Common myeloid progenitor, CD34-positive (primary cell): ENCODE measurements around the gene MPP3.

Source experiments
- CTCF ChIA-PET: fragments of 350-600 bp; sonication (Branson Sonifier 250); formaldehyde crosslinking; loops from one replicate; lab custom pipeline; 2021; ENCODE audit warnings: antibody characterized with exemption; lab: Charles Lee
- POLR2A ChIA-PET: fragments of 350-600 bp; sonication (Branson Sonifier 250); formaldehyde crosslinking; loops from one replicate; lab custom pipeline; 2021; ENCODE audit warnings: antibody characterized with exemption; lab: Charles Lee
- DNase-seq, 3 donors: peaks; one replicate each; pipeline versions ENCODE4 v3.0.0 to v3.0.0-alpha.2; 2013
- H3K27ac ChIP-seq, 2 experiments: 1 replicate in 1 of 2; 2 replicates in 1 of 2; pipeline ENCODE4 v1.7.0; 2013; ENCODE audit warnings: inconsistent platforms in 2 of 2, low read length in 2 of 2, mild to moderate bottlenecking in 2 of 2, low read depth in 1 of 2, moderate library complexity in 1 of 2; ENCODE audit not compliant: severe bottlenecking in 2 of 2, insufficient read depth in 1 of 2, poor library complexity in 1 of 2
- H3K27me3 ChIP-seq, 5 experiments: replicated peaks in 2 of 5; 1 replicate in 3 of 5; 2 replicates in 2 of 5; pipeline versions ENCODE4 v1.6.1 to v1.7.0; 2013; ENCODE audit warnings: low read length in 4 of 5, mild to moderate bottlenecking in 2 of 5, moderate library complexity in 2 of 5, inconsistent platforms in 1 of 5; ENCODE audit not compliant: insufficient read depth in 5 of 5, control insufficient read depth in 4 of 5
- H3K36me3 ChIP-seq, 4 experiments: 1 replicate in 2 of 4; 2 replicates in 2 of 4; pipeline versions ENCODE4 v1.6.1 to v1.7.0; 2013; ENCODE audit warnings: low read length in 3 of 4, control low read depth in 1 of 4, mild to moderate bottlenecking in 1 of 4; ENCODE audit not compliant: control insufficient read depth in 4 of 4, insufficient read depth in 4 of 4
- H3K4me1 ChIP-seq, 4 experiments: 1 replicate in 3 of 4; 2 replicates in 1 of 4; pipeline versions ENCODE4 v1.6.1 to v1.7.1; 2013; ENCODE audit warnings: low read length in 3 of 4, mild to moderate bottlenecking in 3 of 4, control low read depth in 1 of 4, inconsistent platforms in 1 of 4, moderate library complexity in 1 of 4; ENCODE audit not compliant: control insufficient read depth in 4 of 4, insufficient read depth in 4 of 4; ENCODE audit errors: control extremely low read depth in 1 of 4
- H3K4me3 ChIP-seq, 7 experiments: 1 replicate in 4 of 7; 2 replicates in 3 of 7; pipeline versions ENCODE4 v1.5.1 to v1.7.0; 2013; ENCODE audit warnings: mild to moderate bottlenecking in 7 of 7, low read length in 6 of 7, moderate library complexity in 6 of 7, inconsistent platforms in 2 of 7, low read depth in 2 of 7, control low read depth in 1 of 7; ENCODE audit not compliant: insufficient read depth in 4 of 7, control insufficient read depth in 1 of 7; ENCODE audit errors: extremely low read depth in 1 of 7
- H3K9me3 ChIP-seq, 5 experiments: 1 replicate in 4 of 5; 2 replicates in 1 of 5; pipeline versions ENCODE4 v1.6.1 to v1.7.1; 2013; ENCODE audit warnings: low read length in 4 of 5, mild to moderate bottlenecking in 2 of 5, inconsistent platforms in 1 of 5, low read depth in 1 of 5, moderate library complexity in 1 of 5; ENCODE audit not compliant: control insufficient read depth in 4 of 5, insufficient read depth in 2 of 5; ENCODE audit errors: control extremely low read depth in 1 of 5
- WGBS: methylation state at CpG from one replicate; pipeline ENCODE4 v1.1.5; 2013; ENCODE audit not compliant: insufficient coverage; 5-methylcytosine and 5-hydroxymethylcytosine counted together

MPP3 gene

DNA sequence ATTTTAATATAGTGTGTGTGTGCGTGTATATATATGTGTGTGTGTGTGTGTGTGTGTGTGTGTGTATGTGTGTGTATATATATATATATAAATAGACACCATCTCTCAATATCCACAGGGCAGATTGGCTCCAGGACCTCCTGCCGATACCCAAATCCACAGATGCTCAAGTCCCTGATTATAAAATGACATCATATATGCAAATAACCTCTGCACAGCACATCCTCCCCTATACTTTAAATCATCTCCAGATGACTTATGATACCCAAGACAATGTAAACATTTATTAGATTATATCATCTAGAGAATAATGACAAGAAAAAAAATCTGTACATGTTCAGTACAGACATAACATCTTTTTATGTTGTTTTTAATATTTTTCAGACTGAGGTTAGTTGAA, 62.0 kb downstream of the MPP3 start:
- CTCF ChIA-PET: interaction anchor here (4.9 to 20.0 kb wide), 2 partner anchors 10 to 74 kb away, joined by 25 to 555 read pairs; no protein-coding TSS in a partner anchor
- no CpG with 5 or more reads among the region's 2 CpGs for WGBS
- Histone ChIP-seq H3K9me3 (no peaks in the 10 kb centered on the region), H3K27ac (no peak overlapping the region), H3K4me3 (no peak overlapping the region), H3K4me1 (peaks cover 24 to 89% (median 81%) of the 10 kb centered on the region in 4 experiments), H3K27me3 (no peaks in the 10 kb centered on the region), H3K36me3 (peaks cover 8 to 79% (median 28%) of the 10 kb centered on the region in 4 experiments)
- DNase-seq: no peak
- POLR2A ChIA-PET: no interaction called here

DNA sequence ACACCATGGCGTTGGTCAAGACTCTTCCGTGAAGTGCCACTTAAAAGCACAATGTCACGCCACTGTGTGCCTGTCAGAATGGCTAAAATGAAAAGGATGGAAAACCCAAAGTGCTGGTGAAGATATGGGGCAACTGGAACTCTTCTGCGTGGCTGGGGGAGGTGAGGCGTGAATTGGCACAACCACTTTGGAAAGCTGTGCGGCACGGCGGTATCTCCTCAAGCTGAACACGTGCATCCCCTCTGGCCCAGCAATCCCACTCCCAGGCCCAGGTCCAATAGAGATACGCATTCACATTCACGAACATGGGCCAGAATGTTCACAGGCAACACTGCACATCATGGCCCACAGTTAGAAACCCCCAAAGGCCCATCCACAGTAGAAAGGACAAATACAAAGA, 63.1 kb downstream of the MPP3 start:
- Histone ChIP-seq H3K9me3 (no peaks in the 10 kb centered on the region), H3K27me3 (no peaks in the 10 kb centered on the region), H3K4me1 (peaks cover 22 to 79% (median 73%) of the 10 kb centered on the region in 4 experiments), H3K27ac (no peak overlapping the region), H3K36me3 (peaks cover 4 to 78% (median 30%) of the 10 kb centered on the region in 4 experiments), H3K4me3 (no peak overlapping the region)
- ChIA-PET POLR2A (no interaction called here), CTCF (interaction anchor here (0.9 to 20.0 kb wide), 4 partner anchors 9 to 193 kb away, joined by 3 to 555 read pairs (median 14); no protein-coding TSS in a partner anchor)
- DNase-seq: no peak
- 98% methylated on average over 11 of the region's 11 CpGs for WGBS

DNA sequence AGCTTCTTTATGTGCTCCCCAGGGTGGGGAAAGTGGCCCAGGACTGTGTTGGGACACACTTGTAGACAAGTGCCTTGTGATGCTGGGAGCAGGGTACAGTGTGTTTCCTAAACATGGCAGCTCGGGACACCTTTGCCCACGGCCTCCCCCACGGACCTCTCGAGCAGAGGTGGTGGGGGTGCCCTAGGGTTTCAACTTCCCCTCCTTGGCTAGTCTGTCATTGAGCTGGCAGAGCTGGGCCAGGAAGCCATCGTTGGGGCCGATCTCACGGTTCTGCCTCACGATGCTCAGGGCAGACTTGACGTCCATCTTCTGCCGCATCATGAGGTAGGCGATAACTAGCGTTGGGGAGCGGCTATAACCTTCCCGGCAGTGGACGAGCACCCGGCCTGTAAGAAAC, 63.5 kb downstream of the MPP3 start:
- no peak for DNase-seq
- ChIA-PET CTCF (interaction anchor here (0.9 to 20.0 kb wide), 4 partner anchors 8 to 193 kb away, joined by 3 to 555 read pairs (median 14); no protein-coding TSS in a partner anchor), POLR2A (no interaction called here)
- Histone ChIP-seq H3K27ac (no peak overlapping the region), H3K4me3 (no peak overlapping the region), H3K36me3 (peaks cover 2 to 73% (median 28%) of the 10 kb centered on the region in 4 experiments), H3K27me3 (no peaks in the 10 kb centered on the region), H3K4me1 (peaks cover 20 to 77% (median 69%) of the 10 kb centered on the region in 4 experiments), H3K9me3 (no peaks in the 10 kb centered on the region)
- WGBS: 93% methylated on average over 15 of the region's 16 CpGs

DNA sequence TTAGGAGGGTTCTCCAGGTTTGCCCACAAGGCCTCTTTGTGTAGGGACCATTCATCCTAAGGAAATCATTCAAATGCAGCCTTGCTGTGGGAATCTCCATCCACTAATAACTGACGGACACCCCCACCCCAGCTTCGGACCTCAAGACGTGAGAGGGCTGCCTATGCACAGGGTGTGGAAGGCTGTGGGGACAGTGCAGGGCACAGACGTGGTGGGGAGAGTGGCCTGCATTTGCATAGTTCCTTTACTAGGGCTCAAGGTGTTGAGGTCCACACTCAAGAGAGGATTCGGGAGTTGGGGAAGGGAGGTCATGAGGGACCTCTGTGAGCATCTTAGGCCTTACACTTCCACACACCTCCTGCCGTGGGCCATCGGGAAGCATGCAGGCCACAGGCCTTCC, 64.0 kb downstream of the MPP3 start:
- whole genome bisulfite sequencing: 92% methylated on average over 7 of the region's 7 CpGs
- DNase-seq: no peak
- peaks cover 2 to 68% (median 25%) of the 10 kb centered on the region in 4 experiments for H3K36me3 ChIP-seq
- peak overlapping the region in 1 of 7 experiments; percentile 4 for H3K4me3 ChIP-seq
- ChIA-PET POLR2A (no interaction called here), CTCF (interaction anchor here (0.9 to 20.0 kb wide), 4 partner anchors 8 to 192 kb away, joined by 3 to 555 read pairs (median 14); no protein-coding TSS in a partner anchor)
- H3K4me1 ChIP-seq: peaks cover 20 to 72% (median 65%) of the 10 kb centered on the region in 4 experiments
- no peaks in the 10 kb centered on the region for H3K9me3 ChIP-seq
- no peaks in the 10 kb centered on the region for H3K27me3 ChIP-seq
- H3K27ac ChIP-seq: no peak overlapping the region

DNA sequence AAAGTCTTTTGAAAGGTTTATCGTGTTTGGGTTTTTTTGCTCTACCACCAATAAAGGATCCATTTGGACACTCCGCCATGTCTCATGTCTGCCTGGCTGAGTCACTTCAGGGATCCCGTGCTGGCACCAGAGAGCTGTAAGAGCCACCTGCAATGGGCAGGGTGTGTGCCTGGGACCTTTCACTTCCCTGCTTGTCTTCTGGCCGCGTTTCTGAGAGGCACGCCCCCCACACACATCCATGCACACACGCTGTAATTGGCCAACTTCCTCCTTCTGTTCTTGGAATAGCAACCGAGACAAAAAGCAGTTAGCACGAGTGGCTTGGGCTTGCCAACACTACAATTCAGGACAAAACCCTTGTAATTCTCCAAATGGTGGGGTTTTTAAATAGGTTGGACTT, 64.6 kb downstream of the MPP3 start:
- POLR2A ChIA-PET: no interaction called here
- Histone ChIP-seq H3K36me3 (peaks cover 2 to 68% (median 25%) of the 10 kb centered on the region in 4 experiments), H3K4me3 (peak overlapping the region in 1 of 7 experiments; percentile 3), H3K9me3 (no peaks in the 10 kb centered on the region), H3K27ac (no peak overlapping the region), H3K4me1 (peaks cover 20 to 68% (median 65%) of the 10 kb centered on the region in 4 experiments), H3K27me3 (no peaks in the 10 kb centered on the region)
- peak; percentile 53 to 82 (median 79) for DNase-seq
- CTCF ChIA-PET: interaction anchor here (0.6 to 20.0 kb wide), 5 partner anchors 24 to 306 kb away, joined by 3 to 555 read pairs (median 4); no protein-coding TSS in a partner anchor
- 46% methylated on average over 3 of the region's 9 CpGs for WGBS

DNA sequence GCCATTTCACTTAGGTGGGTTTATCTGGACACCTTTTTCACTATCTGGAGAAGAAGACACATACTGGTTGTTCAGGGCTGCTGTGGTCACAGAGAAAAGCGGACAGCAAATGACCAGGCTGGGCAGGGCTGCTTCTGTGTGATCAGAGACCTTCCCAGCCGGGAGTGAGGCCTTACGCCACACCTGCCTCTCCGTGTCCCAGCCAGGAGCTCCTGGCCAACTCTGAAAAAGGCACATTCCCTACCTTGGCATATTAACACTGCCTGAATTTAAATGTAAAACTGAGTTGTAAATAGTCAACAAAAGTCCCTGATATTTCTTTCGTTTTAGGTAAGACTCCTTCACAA, 65.3 kb downstream of the MPP3 start:
- CTCF ChIA-PET: interaction anchor here (0.6 to 20.0 kb wide), 17 partner anchors 9 to 373 kb away, joined by 3 to 555 read pairs (median 4); partner anchors contain the start of genes CFAP97D1 and SOST
- POLR2A ChIA-PET: no interaction called here
- H3K27me3 ChIP-seq: no peaks in the 10 kb centered on the region
- H3K4me3 ChIP-seq: no peak overlapping the region
- 100% methylated on average over 2 of the region's 5 CpGs for WGBS
- H3K9me3 ChIP-seq: no peaks in the 10 kb centered on the region
- peaks cover 2 to 64% (median 25%) of the 10 kb centered on the region in 4 experiments for H3K36me3 ChIP-seq
- peaks cover 16 to 61% (median 59%) of the 10 kb centered on the region in 4 experiments for H3K4me1 ChIP-seq
- no peak overlapping the region for H3K27ac ChIP-seq
- DNase-seq: no peak

DNA sequence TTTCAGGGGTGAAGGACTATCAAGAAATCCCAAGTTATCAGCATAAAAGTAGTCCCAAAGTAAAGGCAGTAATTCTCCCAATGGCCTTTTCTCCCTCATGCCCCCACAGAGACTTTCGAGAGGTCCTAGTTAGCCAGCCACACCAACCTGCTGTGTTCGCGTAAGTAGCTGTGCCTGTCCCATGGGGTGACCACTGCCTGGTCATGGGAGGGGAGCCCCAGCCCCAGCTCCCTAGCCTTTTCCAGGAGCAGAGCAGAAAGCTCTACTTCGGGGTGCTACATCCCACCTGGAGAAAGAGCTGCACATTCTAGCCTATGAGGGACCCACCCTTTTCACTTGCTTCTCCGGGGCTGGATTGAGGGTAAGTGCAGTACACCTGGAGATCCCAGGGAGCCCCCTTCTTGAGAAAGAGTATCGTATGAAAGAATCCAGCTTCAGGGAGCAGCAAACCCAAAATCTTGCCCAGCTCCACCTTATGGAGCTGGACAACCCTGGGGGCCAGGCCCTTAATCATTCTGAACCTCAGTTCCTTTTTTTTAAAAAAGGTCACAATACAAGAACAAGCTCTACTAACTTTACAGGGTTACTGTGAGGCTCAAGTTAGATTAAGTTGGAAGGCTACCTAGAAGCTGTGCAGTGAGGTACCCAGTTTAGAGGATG, 65.8 kb downstream of the MPP3 start:
- 85% methylated on average over 6 of the region's 6 CpGs for WGBS
- DNase-seq: no peak
- ChIA-PET CTCF (interaction anchor here (0.6 to 20.0 kb wide), 19 partner anchors 8 to 373 kb away, joined by 3 to 555 read pairs (median 3); partner anchors contain the start of genes CFAP97D1 and SOST), POLR2A (no interaction called here)
- H3K4me1 ChIP-seq: peaks cover 13 to 56% (median 54%) of the 10 kb centered on the region in 4 experiments
- peak overlapping the region in 1 of 7 experiments; percentile 33 for H3K4me3 ChIP-seq
- no peaks in the 10 kb centered on the region for H3K9me3 ChIP-seq
- no peak overlapping the region for H3K27ac ChIP-seq
- no peaks in the 10 kb centered on the region for H3K27me3 ChIP-seq
- H3K36me3 ChIP-seq: peaks cover 2 to 59% (median 21%) of the 10 kb centered on the region in 4 experiments
